Measurements from ENCODE around the gene PTK7.

The PTK7 gene

DNA sequence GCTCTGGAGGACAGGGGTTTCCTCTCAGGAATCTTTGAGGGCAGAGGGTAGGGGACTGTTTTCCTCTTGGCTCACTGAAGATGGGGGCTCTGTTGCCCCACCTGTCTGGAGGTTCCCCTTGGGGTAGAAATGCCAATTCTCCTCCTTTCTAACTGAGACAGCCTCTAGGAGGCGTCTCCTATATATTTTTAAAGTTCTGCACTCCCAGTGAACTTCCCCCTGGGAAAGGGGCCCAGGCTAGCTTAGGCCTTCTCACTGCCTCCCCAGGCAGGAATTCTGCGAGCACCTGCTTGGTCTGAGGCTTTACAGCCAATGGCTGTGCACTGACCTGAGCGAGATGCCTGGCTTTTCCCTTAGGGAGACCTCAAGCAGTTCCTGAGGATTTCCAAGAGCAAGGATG lies 70.1 kb downstream of the PTK7 start:
- no peak for DNase-seq (ENCODE audit: low spot score)

DNA sequence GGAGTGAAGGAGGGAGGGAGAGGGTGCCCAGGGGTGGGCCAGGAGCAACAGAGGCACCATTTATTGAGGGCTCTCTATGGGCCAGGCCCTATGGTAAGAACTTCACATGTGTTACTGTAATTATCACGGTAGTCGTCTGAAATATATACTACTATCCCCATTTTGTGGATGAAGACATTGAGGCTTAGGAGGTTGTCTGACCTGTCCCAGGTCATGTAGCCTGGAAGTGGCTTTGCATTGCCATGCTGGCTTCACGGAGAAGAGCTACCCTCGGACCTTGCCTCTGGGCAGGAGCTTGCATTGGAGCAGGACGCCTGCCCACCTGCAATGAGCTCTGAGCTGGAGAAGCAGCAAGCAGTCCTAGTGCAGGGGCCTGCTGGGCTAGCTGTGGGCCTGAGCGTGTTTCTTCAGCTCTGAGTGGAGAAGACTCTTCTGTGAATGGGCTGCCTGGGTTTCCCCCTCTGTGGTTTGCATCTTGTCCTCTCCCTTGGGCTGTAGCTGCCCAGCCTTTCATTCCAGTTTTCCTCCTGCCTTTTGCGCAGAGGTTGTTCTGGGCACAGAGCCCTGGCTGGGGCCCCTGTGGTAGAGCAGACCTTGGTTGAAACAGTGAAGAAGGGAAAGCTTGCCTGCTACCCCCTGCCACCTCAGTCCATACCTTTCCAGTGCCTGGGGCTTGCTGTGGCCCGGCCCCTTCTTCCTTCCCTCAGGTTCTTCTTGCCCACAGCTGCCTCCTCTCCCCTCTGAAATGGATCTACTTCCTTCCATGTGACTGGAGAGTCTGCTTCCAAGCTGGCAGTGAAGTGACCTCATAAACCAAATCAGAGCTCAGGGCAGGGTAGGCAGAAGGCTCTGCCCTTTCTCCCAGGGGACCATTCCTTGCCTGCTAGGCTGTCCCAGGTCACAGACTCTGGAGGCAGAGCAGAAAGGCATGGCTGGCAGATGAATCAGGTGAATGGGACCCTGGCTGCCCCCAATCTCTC lies 70.9 kb downstream of the PTK7 start:
- no peak for DNase-seq (ENCODE audit: low spot score)

DNA sequence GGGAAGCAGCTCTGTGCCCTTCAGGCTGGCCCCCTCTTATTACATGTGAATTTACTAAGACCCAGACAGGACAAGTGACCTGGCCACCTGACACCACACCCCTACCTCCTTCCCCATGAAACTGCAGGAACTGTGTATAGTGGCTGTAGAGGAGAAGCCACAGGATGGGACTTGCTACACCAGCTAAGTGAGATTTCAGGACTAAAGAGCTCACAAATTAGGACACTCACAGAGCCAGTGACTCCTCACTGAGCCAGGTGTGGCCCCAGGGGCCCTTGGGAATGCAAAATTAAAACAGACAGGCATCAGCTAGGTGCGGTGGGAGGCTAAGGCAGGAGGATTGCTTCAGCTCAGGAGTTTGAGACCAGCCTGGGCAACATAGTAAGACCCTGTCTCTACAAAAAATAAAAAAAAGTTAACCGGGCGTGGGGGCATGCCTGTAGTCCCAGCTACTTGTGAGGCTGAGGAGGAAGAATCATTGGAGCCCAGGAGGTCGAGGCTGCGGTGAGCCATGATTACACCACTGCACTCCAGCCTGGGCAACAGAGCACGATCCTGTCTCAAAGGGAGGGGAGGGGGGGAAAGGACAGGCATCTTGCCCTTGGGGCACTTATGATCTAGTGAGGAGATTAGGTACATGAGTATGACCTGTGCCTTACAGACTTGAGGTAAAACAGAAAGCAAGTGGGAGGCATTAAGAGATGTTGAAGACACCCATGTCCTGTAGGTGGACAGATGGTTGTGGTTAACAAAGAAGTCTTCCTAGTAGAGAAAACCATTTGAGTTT lies 71.8 kb downstream of the PTK7 start:
- no peak for DNase-seq (ENCODE audit: low spot score)

DNA sequence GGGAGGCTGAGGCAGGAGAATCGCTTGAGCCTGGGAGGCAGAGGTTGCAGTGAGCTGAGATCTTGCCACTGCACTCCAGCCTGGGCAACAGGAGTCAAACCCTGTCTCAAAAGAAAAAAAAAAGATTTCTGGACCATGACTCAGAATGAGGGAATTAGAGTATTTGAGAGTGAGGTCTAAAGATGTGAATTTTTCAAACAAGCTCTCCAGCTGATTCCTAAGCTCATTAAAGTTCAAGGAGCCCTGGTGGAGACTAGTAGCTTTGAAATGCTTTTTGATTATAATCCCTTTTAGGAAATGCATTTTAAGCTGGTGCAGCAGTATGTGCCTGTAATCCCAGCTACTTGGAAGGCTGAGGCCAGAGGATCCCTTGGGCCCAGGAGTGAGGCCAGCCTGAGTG lies 73.2 kb downstream of the PTK7 start:
- no peak for DNase-seq (ENCODE audit: low spot score)

DNA sequence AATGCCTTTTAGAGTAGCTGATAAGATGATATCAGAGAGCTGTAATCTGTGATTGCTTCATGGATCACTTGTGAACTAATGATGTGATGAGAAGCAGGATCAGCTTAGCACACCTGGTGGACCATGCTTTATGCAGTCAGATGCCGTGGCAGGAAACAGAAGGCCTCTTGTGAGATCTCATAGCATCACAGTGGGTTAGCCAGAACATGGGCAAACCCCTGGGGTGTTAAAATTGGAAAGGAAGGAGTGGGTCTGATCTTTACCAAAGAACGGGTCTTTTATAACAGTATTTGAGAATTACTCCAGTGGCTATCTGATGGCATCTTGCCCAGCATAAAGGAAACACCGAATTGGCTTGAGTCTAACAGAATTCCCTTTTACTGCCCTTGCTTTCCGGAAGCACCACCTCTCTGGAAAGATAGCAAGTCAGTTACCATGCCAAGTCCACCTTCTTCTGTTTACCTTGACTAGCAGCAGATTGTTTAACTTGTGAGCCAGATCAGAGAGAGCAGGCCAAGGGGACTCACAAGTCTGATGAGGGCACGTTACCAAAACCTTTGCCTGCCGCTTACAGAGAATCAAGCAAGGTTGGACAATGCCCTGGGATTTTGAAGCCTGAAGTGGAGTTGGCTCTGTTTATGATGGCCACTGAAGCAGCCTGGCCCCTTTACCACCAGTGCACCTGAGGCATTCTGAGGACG lies 74.1 kb downstream of the PTK7 start:
- DNase-seq (ENCODE audit: low spot score), result no peak

DNA sequence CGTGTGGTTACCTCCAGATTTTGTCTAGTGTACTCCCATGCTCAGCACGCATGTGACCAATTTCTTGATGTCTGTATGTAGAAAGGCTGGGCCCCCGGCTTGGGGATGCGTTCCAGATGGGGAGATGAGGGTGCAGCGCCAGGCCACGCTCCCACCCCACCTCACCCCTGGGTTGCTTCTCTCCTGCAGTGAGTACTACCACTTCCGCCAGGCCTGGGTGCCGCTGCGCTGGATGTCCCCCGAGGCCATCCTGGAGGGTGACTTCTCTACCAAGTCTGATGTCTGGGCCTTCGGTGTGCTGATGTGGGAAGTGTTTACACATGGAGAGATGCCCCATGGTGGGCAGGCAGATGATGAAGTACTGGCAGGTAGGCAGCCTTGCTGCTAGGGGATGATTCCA lies 83.5 kb downstream of the PTK7 start:
- no peak for DNase-seq (ENCODE audit: low spot score)

DNA sequence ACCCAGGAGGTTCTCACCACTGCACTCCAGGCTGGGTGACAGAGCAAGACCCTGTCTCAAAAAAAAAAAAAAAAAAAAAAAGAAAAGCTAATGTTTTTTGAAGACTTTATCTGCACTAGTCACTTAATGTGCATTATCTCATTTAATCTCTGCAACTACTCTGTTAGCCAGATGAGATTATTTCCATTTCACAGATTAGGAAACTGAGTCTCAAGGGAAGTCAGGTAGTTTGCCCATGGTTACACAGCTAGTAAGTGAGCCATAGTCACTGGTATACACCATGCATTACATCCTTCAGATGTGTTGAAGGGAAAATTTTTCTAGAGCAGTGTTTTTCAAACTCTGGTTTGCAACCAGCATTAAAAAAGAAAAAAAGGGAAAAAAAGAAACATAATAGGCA lies 87.8 kb downstream of the PTK7 start:
- no peak for DNase-seq (ENCODE audit: low spot score)

DNA sequence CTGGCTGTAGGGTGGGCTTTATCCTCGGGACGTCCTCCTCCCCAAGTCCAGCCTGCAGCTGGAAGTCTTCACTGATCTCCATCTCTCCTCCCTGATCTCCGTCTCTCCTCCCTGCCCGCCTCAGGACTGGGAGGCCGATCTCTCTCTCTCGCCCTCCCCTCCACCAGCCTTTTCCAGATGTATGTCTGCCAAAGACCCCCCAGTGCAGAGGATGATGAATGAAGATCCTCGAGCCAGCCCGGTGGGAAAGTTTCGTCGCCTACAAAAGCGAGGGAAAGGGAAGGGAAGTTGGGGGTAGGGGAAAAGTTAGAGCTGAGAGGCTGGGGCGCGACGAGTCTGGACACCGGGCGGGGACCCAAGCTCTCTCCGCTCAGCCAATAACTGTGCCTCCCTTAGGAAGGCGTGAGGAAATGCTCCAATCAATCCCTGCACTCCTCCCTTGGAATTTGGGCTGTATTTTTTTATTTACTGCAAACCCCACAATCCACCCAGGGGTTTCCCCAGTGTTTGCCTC lies 94.4 kb downstream of the PTK7 start:
- DNase-seq (ENCODE audit: low spot score), result no peak

DNA sequence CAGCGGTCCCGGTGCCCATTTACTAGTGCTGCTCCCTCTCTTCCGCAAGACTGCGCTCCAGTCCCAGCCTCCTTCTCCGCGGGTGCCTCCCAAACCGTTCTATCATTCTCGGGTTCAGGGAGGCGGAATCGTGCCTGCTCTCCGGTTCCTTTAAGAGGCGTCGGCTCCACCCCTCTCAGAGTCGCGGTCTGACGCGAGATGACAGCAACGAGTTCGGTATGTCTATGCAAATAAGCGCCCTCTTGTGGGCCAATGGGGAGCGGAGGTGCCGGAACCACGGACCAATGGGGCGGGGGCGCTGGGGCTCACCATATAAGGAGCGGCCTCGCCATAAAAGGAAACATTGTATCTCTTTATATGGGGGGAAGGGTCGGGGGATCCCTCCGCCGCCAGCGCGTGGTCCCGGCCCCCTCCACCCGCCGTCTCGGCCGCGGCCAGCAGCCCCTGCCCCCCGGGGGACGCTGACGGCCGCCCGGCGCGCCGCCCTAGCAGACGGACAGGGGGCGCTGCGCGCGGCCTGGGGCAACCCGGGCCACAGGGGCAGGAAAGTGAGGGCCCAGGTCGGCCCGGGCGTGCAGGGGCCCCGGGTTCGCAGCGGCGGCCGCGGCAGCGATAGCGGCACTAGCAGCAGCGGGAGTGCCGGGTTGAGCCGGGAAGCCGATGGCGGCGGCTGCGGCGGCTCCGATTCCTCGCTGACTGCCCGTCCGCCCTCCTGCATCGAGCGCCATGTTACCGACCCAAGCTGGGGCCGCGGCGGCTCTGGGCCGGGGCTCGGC lies 95.0 kb downstream of the PTK7 start, which contains the start of gene SRF:
TSS of gene SRF (plus strand) at position 339 of the 776 bp plus-strand sequence. CDS start at position 727, 388 bp downstream.
- peak; percentile 100 for DNase-seq (ENCODE audit: low spot score)

DNA sequence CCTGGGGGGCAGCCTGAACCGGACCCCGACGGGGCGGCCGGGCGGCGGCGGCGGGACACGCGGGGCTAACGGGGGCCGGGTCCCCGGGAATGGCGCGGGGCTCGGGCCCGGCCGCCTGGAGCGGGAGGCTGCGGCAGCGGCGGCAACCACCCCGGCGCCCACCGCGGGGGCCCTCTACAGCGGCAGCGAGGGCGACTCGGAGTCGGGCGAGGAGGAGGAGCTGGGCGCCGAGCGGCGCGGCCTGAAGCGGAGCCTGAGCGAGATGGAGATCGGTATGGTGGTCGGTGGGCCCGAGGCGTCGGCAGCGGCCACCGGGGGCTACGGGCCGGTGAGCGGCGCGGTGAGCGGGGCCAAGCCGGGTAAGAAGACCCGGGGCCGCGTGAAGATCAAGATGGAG lies 95.6 kb downstream of the PTK7 start:
- DNase-seq (ENCODE audit: low spot score), result no peak

DNA sequence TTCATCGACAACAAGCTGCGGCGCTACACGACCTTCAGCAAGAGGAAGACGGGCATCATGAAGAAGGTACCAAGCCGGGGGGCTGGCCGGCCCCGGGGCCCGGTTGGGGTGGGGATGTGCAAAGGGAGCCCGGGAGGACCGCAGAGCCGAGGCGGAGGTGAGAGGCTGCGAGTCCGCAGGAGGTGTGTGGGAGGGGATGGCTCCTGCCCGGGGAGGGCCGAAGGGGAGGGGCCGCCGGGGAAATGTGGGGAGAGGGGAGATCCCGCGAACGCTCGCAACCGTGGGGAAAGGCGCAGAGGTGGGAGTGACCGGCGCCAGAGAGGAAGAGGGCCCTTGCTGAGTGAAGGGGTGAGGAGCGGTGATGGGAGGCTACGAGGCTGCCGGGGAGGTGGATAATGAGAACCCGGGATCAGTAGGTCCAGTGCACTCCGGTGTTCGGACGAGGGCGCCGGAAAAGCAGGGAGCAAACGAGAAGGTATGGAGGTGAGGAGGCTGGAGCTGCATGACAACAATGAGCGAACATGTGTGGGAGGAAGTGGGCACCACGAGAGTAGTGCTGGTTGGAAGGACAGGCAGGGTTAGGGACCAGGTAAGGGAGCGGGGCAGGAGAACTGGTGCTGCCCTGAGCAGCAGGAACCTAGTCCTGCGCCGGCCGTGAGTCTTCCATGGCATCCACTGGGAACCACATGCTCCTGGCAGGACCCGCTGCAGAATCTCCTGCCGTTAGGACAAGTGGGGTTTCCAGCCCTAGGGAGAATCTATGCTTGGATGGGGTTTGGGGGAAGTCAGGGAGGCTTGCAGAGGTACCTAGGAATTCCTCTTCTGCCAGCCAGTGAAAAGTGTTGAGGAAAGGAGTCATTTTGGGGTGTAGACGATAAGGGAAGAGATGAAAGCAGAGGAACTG lies 96.2 kb downstream of the PTK7 start:
- DNase-seq (ENCODE audit: low spot score), result peak; percentile 25

DNA sequence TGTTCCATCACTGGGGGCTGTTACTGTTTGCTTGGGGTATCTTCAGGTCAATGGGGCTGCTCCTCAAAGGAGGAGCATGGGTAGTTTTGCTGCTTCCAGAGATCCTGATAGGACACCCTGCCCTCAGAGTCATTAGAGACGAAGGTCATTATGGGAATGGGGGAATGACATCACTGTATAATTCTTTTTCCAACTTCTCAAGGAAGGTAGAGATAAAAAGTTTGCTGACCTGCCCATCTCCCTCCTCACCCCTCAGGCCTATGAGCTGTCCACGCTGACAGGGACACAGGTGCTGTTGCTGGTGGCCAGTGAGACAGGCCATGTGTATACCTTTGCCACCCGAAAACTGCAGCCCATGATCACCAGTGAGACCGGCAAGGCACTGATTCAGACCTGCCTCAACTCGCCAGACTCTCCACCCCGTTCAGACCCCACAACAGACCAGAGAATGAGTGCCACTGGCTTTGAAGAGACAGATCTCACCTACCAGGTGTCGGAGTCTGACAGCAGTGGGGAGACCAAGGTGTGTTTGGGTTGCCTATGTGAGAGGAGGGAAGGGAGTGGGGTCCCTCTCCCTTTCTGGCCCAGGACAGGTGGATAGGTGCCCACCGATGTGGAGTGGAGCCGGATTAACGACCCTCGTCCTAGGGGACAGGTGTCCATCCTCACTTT lies 97.6 kb downstream of the PTK7 start:
- no peak for DNase-seq (ENCODE audit: low spot score)

DNA sequence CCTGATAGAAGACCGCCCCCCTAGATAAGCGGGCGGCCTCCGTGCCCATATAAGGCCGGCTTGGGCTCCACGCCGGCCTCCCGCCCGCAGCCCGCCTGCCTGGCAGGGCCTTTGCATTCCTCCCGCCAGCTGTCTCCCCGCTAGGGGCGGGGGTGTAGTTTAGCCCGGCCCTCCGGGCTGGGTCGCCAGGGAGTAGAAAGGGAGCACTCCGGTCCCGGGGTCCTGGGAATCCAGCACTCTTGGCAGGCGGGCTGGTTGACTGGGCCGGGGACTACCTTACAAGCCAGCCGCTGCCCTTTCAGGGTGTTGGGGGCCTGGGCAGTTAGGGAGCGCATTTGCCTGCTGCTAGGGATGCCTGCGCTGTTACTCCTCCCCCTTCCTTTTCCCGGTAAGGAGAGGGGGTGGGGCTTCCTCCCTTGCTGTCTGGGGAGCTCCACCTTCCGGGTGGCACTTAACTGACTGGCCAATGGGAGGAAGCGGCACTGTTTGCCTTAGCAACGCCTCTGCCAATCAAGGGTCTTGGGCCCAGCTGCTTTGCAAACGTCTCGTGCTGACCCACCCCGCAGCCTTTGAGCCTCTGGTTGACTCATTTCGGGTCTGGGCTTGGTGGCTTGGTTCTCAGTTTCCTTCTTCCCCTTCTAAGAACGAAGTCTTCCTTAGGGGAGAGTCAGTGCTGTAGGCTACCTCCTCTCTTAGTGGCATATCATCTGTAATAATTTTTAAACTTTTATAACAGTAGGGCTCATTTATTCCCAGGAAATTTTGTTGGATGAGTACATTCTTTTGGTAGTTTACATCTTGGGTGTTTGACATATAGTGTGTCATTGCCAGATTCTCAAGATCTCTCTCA lies 98.4 kb downstream of the PTK7 start:
- peak; percentile 99 for DNase-seq (ENCODE audit: low spot score)

DNA sequence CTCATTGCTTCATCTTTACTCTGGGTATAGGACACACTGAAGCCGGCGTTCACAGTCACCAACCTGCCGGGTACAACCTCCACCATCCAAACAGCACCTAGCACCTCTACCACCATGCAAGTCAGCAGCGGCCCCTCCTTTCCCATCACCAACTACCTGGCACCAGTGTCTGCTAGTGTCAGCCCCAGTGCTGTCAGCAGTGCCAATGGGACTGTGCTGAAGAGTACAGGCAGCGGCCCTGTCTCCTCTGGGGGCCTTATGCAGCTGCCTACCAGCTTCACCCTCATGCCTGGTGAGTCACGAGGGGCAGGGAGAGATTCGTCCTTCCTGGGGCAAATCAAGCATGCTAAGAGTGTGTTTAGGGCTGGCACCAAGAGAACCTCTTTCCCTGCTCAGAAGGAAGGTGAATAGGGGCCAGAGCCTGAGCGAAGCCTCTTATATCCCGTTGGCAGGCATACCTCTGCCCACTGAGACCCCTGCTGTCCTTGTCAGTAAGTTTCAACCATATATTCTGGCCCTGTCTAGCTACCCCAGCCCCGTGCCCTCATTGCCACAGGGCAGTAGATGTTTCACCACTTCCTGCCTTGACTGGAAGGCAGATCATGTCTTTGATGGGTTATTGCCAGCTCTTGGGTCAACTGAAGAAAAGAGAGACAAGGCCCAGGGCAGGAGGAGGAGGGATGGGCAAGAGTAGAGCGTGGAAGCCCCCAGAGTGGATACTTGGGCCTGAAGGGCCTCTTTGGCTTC lies 99.7 kb downstream of the PTK7 start:
- no peak for DNase-seq (ENCODE audit: low spot score)

DNA sequence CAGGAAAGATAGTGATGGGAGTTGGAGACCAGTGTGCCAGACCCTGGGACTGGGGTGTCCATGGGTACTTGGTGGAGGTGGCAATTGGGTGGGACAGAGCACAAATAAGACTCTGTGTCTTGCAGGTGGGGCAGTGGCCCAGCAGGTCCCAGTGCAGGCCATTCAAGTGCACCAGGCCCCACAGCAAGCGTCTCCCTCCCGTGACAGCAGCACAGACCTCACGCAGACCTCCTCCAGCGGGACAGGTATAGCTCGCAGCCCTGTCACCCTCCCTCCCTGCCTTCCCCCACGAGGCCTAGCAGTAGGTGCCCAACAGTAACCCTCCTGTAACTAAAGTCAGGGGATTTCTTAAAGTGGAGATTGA lies 100.3 kb downstream of the PTK7 start:
- no peak for DNase-seq (ENCODE audit: low spot score)

DNA sequence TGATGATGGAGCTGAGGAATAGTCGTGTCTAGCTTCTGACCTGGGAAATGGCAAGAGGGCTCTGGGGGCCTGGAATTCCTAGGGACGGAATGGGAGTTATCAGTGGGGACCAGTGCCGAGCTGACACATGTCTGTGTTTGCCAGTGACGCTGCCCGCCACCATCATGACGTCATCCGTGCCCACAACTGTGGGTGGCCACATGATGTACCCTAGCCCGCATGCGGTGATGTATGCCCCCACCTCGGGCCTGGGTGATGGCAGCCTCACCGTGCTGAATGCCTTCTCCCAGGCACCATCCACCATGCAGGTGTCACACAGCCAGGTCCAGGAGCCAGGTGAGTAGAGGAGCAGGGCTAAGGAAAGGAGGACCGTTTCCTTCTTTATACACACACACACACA lies 102.0 kb downstream of the PTK7 start:
- DNase-seq (ENCODE audit: low spot score), result no peak

DNA sequence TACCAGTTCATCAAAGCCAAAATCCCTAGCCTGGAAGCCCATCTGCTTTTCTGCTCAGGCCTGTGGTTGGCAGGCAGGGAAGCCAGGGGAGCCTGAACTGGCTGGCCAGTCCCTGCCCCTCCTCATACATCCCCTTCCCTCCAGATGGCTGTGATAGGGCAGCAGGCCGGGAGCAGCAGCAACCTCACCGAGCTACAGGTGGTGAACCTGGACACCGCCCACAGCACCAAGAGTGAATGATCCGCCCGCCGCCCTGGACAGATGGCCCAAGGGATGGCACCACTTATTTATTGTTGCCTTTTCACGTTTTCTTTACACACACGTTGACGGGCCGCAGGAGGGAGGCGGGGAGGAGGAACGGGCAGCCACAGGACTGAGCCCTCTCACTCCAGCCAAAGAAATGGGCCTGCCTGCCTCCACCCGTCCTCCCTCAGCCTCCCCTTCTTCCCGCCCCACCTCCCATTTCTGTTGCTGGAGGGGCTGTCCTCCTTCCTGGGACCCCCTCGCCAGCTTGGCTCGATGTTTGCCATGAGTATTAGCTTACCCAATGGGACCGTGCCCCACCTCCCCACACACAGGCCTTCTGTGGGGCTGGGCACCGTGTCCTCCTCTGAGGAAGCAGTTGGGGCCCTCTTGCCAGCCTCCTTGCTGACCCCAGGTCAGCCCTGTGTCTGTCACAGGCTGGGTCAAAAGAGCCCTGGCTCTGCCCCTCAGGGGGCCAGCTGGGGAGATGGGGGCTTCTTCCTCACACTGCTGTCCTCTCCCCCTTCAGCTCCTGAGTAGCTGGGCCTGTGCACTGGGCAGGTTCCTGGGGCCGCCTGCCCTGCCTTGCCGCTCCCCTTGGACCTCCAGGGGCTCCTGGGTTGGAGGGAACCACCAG lies 103.1 kb downstream of the PTK7 start:
- no peak for DNase-seq (ENCODE audit: low spot score)

Measured in pons (tissue), 1 donor.